Measurements from ENCODE around the gene VASH1.

The VASH1 gene

DNA sequence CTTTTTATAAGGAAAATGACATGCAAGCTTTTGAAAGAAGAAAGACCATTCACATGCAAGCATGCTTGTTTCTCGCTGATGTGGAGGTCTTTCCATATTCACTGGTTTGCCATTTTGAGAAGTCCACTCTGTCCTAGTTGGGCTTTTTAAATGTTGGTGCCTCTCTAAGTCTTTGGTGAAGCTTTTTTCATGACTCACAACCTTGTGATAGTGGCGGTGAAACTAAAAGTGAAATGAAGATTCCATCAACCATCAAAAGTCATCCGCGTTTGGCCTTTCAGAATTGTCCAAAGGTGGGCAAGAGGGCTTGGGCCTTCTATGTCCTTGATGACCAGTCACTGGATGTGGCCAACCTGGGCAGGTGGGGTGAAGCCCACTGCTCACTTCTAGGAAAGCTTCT, 69.3 kb downstream of the VASH1 start:
- TF ChIP-seq, protein P1, sequence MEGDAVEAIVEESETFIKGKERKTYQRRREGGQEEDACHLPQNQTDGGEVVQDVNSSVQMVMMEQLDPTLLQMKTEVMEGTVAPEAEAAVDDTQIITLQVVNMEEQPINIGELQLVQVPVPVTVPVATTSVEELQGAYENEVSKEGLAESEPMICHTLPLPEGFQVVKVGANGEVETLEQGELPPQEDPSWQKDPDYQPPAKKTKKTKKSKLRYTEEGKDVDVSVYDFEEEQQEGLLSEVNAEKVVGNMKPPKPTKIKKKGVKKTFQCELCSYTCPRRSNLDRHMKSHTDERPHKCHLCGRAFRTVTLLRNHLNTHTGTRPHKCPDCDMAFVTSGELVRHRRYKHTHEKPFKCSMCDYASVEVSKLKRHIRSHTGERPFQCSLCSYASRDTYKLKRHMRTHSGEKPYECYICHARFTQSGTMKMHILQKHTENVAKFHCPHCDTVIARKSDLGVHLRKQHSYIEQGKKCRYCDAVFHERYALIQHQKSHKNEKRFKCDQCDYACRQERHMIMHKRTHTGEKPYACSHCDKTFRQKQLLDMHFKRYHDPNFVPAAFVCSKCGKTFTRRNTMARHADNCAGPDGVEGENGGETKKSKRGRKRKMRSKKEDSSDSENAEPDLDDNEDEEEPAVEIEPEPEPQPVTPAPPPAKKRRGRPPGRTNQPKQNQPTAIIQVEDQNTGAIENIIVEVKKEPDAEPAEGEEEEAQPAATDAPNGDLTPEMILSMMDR (IDR thresholded peaks at IDR 0.05), result no peak
- no peak for DNase-seq (ENCODE audit: low spot score)
- H3K27ac ChIP-seq, result no peak overlapping the region
- no peak overlapping the region for H3K4me3 ChIP-seq

DNA sequence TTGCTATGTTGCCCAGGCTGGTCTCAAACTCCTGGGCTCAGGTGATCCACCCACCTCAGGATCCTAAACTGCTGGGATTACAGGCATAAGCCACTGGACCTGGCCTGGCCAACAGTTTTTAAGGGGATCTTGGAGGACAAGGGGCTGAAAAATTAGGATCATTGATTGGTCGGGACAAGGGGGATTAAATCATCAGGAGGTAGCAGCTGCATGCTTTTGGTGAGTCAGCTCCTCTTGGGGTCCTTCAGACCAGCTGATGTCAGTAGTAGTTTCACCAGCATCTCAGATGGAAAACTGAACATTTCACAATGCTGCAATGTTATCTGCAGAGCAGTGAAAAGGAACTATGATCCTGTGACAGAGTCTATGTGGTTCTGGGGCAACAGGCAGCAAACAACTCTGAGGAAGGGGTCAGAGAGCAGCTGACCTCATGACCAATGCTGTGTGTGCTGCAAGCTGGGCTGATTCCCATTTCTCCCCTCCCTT, 71.3 kb downstream of the VASH1 start:
- peak overlapping the region in 1 of 2 donors; percentile 4 for H3K27ac ChIP-seq

More for the DNA sequence above, 71.3 kb downstream of the VASH1 start:
- TF ChIP-seq, protein P1 (IDR thresholded peaks at IDR 0.05), result no peak
- no peak for DNase-seq (ENCODE audit: low spot score)
- H3K4me3 ChIP-seq, result no peak overlapping the region

Measured in coronary artery (tissue), 2 donors.